H1 (cell line): ENCODE results near the gene STK26. TPM values are rescaled to one million over a fixed set of nuclear protein-coding genes. Genes with fewer than 3 reads are reported as not detected.

ENCODE experiments used
- CTCF ChIA-PET: fragments of 300-600 bp; sonication (Branson Sonifier 250); formaldehyde crosslinking; loops from one replicate; lab custom pipeline; 2021; ENCODE audit not compliant: partially characterized antibody; lab: Charles Lee
- POLR2A ChIA-PET: fragments of 300-600 bp; sonication (Branson Sonifier 250); formaldehyde crosslinking; loops from one replicate; lab custom pipeline; 2021; ENCODE audit warnings: inconsistent platforms; ENCODE audit not compliant: partially characterized antibody; lab: Charles Lee
- DNase-seq, 2 experiments: peaks; one replicate each; pipeline versions ENCODE4 v3.0.0 to v3.0.0-alpha.2; 2010 to 2022; ENCODE audit warnings: low spot score in 2 of 2, low read depth in 1 of 2, mixed read lengths in 1 of 2
- FAIRE-seq: peaks from 2 replicates; lab custom pipeline; 2011; peaks lifted over from hg19 to GRCh38; lab: Jason Lieb, UNC
- H2AFZ ChIP-seq: 2 replicates; pipeline ENCODE4 v1.8.1; 2012; ENCODE audit warnings: low read length, inconsistent platforms
- H2AK5ac ChIP-seq: 2 replicates; pipeline ENCODE4 v1.6.1; 2013; ENCODE audit warnings: low read depth, low read length
- H2BK120ac ChIP-seq: replicated peaks from 2 replicates; pipeline ENCODE3; 2013; ENCODE audit warnings: low read depth, low read length, inconsistent platforms
- H2BK12ac ChIP-seq: 2 replicates; pipeline ENCODE4 v1.6.1; 2013; ENCODE audit warnings: low read depth, low read length
- H2BK15ac ChIP-seq: 2 replicates; pipeline ENCODE4 v1.6.1; 2013; ENCODE audit warnings: low read length
- H2BK20ac ChIP-seq: 2 replicates; pipeline ENCODE4 v1.6.1; 2013; ENCODE audit warnings: low read length
- H2BK5ac ChIP-seq: 2 replicates; pipeline ENCODE4 v1.6.1; 2013; ENCODE audit warnings: low read depth, low read length
- H3K14ac ChIP-seq: 2 replicates; pipeline ENCODE4 v1.6.1; 2013; ENCODE audit warnings: inconsistent platforms; ENCODE audit not compliant: insufficient read length
- H3K18ac ChIP-seq: 2 replicates; pipeline ENCODE4 v1.6.1; 2013; ENCODE audit warnings: low read length; ENCODE audit errors: extremely low read depth
- H3K23ac ChIP-seq: 2 replicates; pipeline ENCODE4 v1.6.1; 2013; ENCODE audit warnings: inconsistent platforms; ENCODE audit not compliant: insufficient read length
- H3K23me2 ChIP-seq: 2 replicates; pipeline ENCODE4 v1.6.1; 2013; ENCODE audit warnings: low read depth, low read length
- H3K27ac ChIP-seq: 2 replicates; pipeline ENCODE4 v1.6.1; 2011; ENCODE audit warnings: low read depth, low read length, inconsistent platforms
- H3K27me3 ChIP-seq, 4 experiments: replicated peaks in 1 of 4; 1 replicate in 1 of 4; 2 replicates in 3 of 4; pipeline versions ENCODE4 v1.6.1 to v1.8.1; 2011 to 2013; ENCODE audit warnings: low read length in 3 of 4, mild to moderate bottlenecking in 3 of 4, inconsistent platforms in 2 of 4, mixed read lengths in 2 of 4, moderate library complexity in 1 of 4; ENCODE audit not compliant: control insufficient read depth in 3 of 4, insufficient read depth in 3 of 4; ENCODE audit errors: extremely low read depth in 1 of 4
- H3K36me3 ChIP-seq, 4 experiments: 2 replicates each; pipeline versions ENCODE4 v1.6.1 to v1.8.1; 2011 to 2013; ENCODE audit warnings: mild to moderate bottlenecking in 4 of 4, low read length in 3 of 4, moderate library complexity in 2 of 4, control low read depth in 1 of 4, inconsistent platforms in 1 of 4; ENCODE audit not compliant: insufficient read depth in 4 of 4, control insufficient read depth in 2 of 4
- H3K4ac ChIP-seq: replicated peaks from 2 replicates; pipeline ENCODE3; 2013; ENCODE audit warnings: low read length, low read depth, mixed read lengths, inconsistent platforms; ENCODE audit not compliant: insufficient read length
- H3K4me1 ChIP-seq, 4 experiments: replicated peaks in 1 of 4; 1 replicate in 1 of 4; 2 replicates in 3 of 4; pipeline versions ENCODE4 v1.6.1 to v1.8.1; 2011 to 2013; ENCODE audit warnings: low read length in 3 of 4, inconsistent platforms in 2 of 4, mixed read lengths in 1 of 4; ENCODE audit not compliant: insufficient read depth in 4 of 4, control insufficient read depth in 3 of 4
- H3K4me2 ChIP-seq, 2 experiments: 2 replicates each; pipeline versions ENCODE4 v1.6.1 to v1.8.1; 2011 to 2013; ENCODE audit warnings: low read depth in 2 of 2, low read length in 2 of 2, control low read depth in 1 of 2, inconsistent platforms in 1 of 2, mild to moderate bottlenecking in 1 of 2; ENCODE audit not compliant: insufficient read depth in 1 of 2
- H3K4me3 ChIP-seq, 4 experiments: fragments of 200-600, 300-600 bp in 1 of 4; sonication (generic), shearing (Covaris generic), sonication (Bioruptor Twin) in 1 of 4; 2 replicates each; pipeline versions ENCODE4 v1.5.1 to v1.8.1; 2011 to 2016; ENCODE audit warnings: low read length in 4 of 4, low read depth in 3 of 4, control low read depth in 2 of 4, inconsistent platforms in 2 of 4, mild to moderate bottlenecking in 2 of 4, mixed read lengths in 1 of 4, moderate library complexity in 1 of 4; ENCODE audit not compliant: insufficient read depth in 2 of 4; ENCODE audit errors: extremely low read depth in 1 of 4
- H3K56ac ChIP-seq: replicated peaks from 2 replicates; pipeline ENCODE3; 2013; ENCODE audit warnings: low read depth, mild to moderate bottlenecking, mixed read lengths, low read length, inconsistent platforms; ENCODE audit not compliant: insufficient read length
- H3K79me1 ChIP-seq: 2 replicates; pipeline ENCODE4 v1.6.1; 2013; ENCODE audit warnings: low read depth, low read length, control low read depth
- H3K79me2 ChIP-seq, 2 experiments: 2 replicates each; pipeline versions ENCODE4 v1.6.1 to v1.8.1; 2012 to 2013; ENCODE audit warnings: low read length in 2 of 2, mild to moderate bottlenecking in 2 of 2, inconsistent platforms in 1 of 2; ENCODE audit not compliant: insufficient read depth in 2 of 2, control insufficient read depth in 1 of 2
- H3K9ac ChIP-seq, 4 experiments: replicated peaks in 1 of 4; 1 replicate in 1 of 4; 2 replicates in 3 of 4; pipeline versions ENCODE4 v1.6.1 to v1.8.1; 2011 to 2013; ENCODE audit warnings: low read depth in 3 of 4, low read length in 3 of 4, control low read depth in 2 of 4, mild to moderate bottlenecking in 2 of 4, moderate library complexity in 2 of 4, inconsistent platforms in 1 of 4; ENCODE audit errors: extremely low read depth in 1 of 4
- H3K9me3 ChIP-seq, 2 experiments: 2 replicates each; pipeline versions ENCODE4 v1.6.1 to v1.8.1; 2012 to 2013; ENCODE audit warnings: mild to moderate bottlenecking in 2 of 2, moderate library complexity in 2 of 2, control low read depth in 1 of 2, inconsistent platforms in 1 of 2, low read depth in 1 of 2, low read length in 1 of 2, mixed read lengths in 1 of 2; ENCODE audit not compliant: insufficient read depth in 2 of 2
- H4K20me1 ChIP-seq, 2 experiments: replicated peaks in 1 of 2; 2 replicates each; pipeline versions ENCODE3 to v1.8.1; 2011 to 2013; ENCODE audit warnings: inconsistent platforms in 2 of 2, low read length in 2 of 2, mild to moderate bottlenecking in 1 of 2; ENCODE audit not compliant: insufficient read depth in 2 of 2, control insufficient read depth in 1 of 2
- H4K5ac ChIP-seq: 2 replicates; pipeline ENCODE4 v1.6.1; 2013; ENCODE audit warnings: low read length, low read depth, mixed read lengths, inconsistent platforms; ENCODE audit not compliant: insufficient read length
- H4K8ac ChIP-seq: 2 replicates; pipeline ENCODE4 v1.8.0; 2013; ENCODE audit warnings: mild to moderate bottlenecking, moderate library complexity, low read length, inconsistent platforms; ENCODE audit not compliant: insufficient read depth; ENCODE audit errors: extremely low read depth
- H4K91ac ChIP-seq: replicated peaks from 2 replicates; pipeline ENCODE3; 2013; ENCODE audit warnings: low read length, mixed read lengths, inconsistent platforms; ENCODE audit not compliant: insufficient read length
- CBX5 ChIP-seq: fragments of 300-800, 300-1000 bp; sonication (generic); IDR thresholded peaks from 2 replicates; pipeline ENCODE4 v1.7.1; 2016; ENCODE audit warnings: antibody characterized with exemption, low read length, low read depth
- KDM1A ChIP-seq: fragments of 200-600, 300-600 bp; sonication (generic); IDR thresholded peaks from 2 replicates; pipeline ENCODE4 v1.7.1; 2016; ENCODE audit warnings: mild to moderate bottlenecking, low read length, borderline replicate concordance
- NRF1 ChIP-seq: IDR thresholded peaks from 2 replicates; pipeline ENCODE4 v1.6.1; 2011; ENCODE audit warnings: mild to moderate bottlenecking, low read depth, low read length, improper control_type of control experiment
- POU5F1 ChIP-seq: IDR thresholded peaks from 2 replicates; pipeline ENCODE4 v1.6.1; 2011; ENCODE audit warnings: low read depth, mild to moderate bottlenecking, low read length, moderate library complexity
- RAD21 ChIP-seq, 2 experiments: IDR thresholded peaks in 1 of 2; conservative IDR thresholded peaks in 1 of 2; 2 replicates each; pipeline ENCODE4 v1.6.1; 2011; ENCODE audit warnings: low read depth in 2 of 2, low read length in 2 of 2, improper control_type of control experiment in 1 of 2, inconsistent platforms in 1 of 2, mild to moderate bottlenecking in 1 of 2, moderate library complexity in 1 of 2
- RNF2 ChIP-seq: fragments of 200-900, 300-1000 bp; sonication (generic); IDR thresholded peaks from 2 replicates; pipeline ENCODE4 v1.7.1; 2016; ENCODE audit warnings: borderline replicate concordance, low read depth, mild to moderate bottlenecking, antibody characterized with exemption, low read length; ENCODE audit not compliant: poor library complexity, severe bottlenecking; ENCODE audit errors: missing control alignments
- TEAD4 ChIP-seq: IDR thresholded peaks from 2 replicates; pipeline ENCODE4 v1.6.1; 2012; ENCODE audit warnings: low read depth, low read length, inconsistent platforms, mixed read lengths
- polyA plus RNA-seq, 7 experiments: library from polyadenylated mRNA; depleted of rRNA in 3 of 7; stranded (reverse) in 5 of 7; unstranded in 2 of 7; fragments of >200 nt in 5 of 7; fragments of 200-250 nt in 2 of 7; gene quantifications; 1 replicate in 5 of 7; 2 replicates in 1 of 7; 4 replicates in 1 of 7; pipeline versions ENCODE4 v1.2.1 to v1.2.3, GENCODE V29; 2011 to 2013; ENCODE audit warnings: missing spikeins in 2 of 7, mixed read lengths in 2 of 7
- total RNA-seq: library from RNA; stranded (reverse); fragmentation: NEBNext Ultra II Directional; extraction: Animal tissue kit (Norgen Biotek cat#: 25700); gene quantifications from 2 replicates; pipeline ENCODE4 v1.2.1, GENCODE V29; 2021
- TF ChIP-seq, protein P1 (sequence below), 3 experiments: IDR thresholded peaks; 1 replicate in 2 of 3; 2 replicates in 1 of 3; pipeline versions ENCODE4 v1.5.1 to v1.6.1; 2011; ENCODE audit warnings: low read length in 3 of 3, mild to moderate bottlenecking in 3 of 3, inconsistent platforms in 2 of 3, low read depth in 1 of 3, moderate library complexity in 1 of 3; ENCODE audit not compliant: insufficient read depth in 1 of 3; ENCODE audit errors: control extremely low read depth in 1 of 3
- TF ChIP-seq, protein P2 (sequence below): IDR thresholded peaks from 2 replicates; pipeline ENCODE4 v1.6.1; 2012; ENCODE audit warnings: inconsistent platforms

Gene STK26
- total and polyA plus RNA-seq, 2 of the 8 experiments (the other 6 are each of a cell fraction or from before 2014, with no cell fraction given) = 24.2 to 98.2 TPM

DNA sequence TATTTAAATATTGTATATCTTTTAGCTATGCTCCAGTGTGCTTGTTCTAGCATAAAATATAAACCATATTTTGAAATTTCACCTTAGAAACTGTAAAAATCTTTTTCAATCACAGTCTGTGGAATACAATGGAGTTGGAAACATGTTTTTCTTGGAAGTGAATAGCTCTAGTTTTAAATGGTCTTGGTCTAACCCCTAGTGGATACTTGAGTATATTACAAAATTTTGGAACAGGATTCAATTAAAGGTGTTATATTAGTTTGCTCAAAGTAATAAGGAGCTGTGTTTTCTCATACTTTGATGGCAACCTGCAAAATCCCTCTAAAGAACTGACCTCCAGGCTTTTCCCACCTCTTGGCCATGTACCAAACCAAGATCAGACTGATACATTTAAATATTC lies 48.2 kb downstream of the STK26 start:
- ChIA-PET CTCF (interaction anchor here (0.7 to 2.9 kb wide), 9 partner anchors 9 to 258 kb away, joined by 3 to 11 read pairs (median 4); no protein-coding TSS in a partner anchor), POLR2A (no interaction called here)
- H3K4me2 ChIP-seq = no peak overlapping the region
- no peak overlapping the region for H2BK5ac ChIP-seq
- H3K14ac ChIP-seq = no peak overlapping the region
- H3K23me2 ChIP-seq = no peaks in the 10 kb centered on the region
- no peak overlapping the region for H2BK120ac ChIP-seq
- TF ChIP-seq, protein P1, sequence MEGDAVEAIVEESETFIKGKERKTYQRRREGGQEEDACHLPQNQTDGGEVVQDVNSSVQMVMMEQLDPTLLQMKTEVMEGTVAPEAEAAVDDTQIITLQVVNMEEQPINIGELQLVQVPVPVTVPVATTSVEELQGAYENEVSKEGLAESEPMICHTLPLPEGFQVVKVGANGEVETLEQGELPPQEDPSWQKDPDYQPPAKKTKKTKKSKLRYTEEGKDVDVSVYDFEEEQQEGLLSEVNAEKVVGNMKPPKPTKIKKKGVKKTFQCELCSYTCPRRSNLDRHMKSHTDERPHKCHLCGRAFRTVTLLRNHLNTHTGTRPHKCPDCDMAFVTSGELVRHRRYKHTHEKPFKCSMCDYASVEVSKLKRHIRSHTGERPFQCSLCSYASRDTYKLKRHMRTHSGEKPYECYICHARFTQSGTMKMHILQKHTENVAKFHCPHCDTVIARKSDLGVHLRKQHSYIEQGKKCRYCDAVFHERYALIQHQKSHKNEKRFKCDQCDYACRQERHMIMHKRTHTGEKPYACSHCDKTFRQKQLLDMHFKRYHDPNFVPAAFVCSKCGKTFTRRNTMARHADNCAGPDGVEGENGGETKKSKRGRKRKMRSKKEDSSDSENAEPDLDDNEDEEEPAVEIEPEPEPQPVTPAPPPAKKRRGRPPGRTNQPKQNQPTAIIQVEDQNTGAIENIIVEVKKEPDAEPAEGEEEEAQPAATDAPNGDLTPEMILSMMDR (IDR thresholded peaks at IDR 0.05; ENCODE audit: control extremely low read depth in 1 of 3, insufficient read depth in 1 of 3, low read depth in 1 of 3, low read length in 3 of 3) = peak in 1 of 3 experiments; percentile 9; a peak in 1 of 4 replicates
- no peak for TF ChIP-seq KDM1A
- no peak for TF ChIP-seq RNF2
- TF ChIP-seq, protein P2, sequence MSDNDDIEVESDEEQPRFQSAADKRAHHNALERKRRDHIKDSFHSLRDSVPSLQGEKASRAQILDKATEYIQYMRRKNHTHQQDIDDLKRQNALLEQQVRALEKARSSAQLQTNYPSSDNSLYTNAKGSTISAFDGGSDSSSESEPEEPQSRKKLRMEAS = no peak
- peak in 1 of 2 experiments; percentile 27; a peak in 3 of 4 replicates for TF ChIP-seq RAD21 (IDR thresholded peaks at IDR 0.05 in 1 of 2, conservative IDR thresholded peaks at IDR 0.05 in 1 of 2; ENCODE audit: low read depth in 2 of 2, low read length in 2 of 2)
- no peak for TF ChIP-seq CBX5
- no peak for TF ChIP-seq POU5F1
- TF ChIP-seq TEAD4 = no peak
- TF ChIP-seq NRF1 = no peak
- no peak for DNase-seq
- no peak overlapping the region for H3K56ac ChIP-seq
- H3K79me1 ChIP-seq = no peaks in the 10 kb centered on the region
- H3K4me3 ChIP-seq = no peak overlapping the region
- FAIRE-seq = peak; percentile 58
- H2AFZ ChIP-seq = no peak overlapping the region
- no peaks in the 10 kb centered on the region for H3K27me3 ChIP-seq
- H4K5ac ChIP-seq = no peak overlapping the region
- H3K9ac ChIP-seq = no peak overlapping the region
- peaks cover 0 to 45% (median 12%) of the 10 kb centered on the region in 4 experiments; a peak in 5 of 8 replicates for H3K36me3 ChIP-seq
- no peaks in the 10 kb centered on the region for H3K9me3 ChIP-seq
- no peaks in the 10 kb centered on the region for H4K20me1 ChIP-seq
- H3K18ac ChIP-seq = no peak overlapping the region
- no peak overlapping the region for H4K8ac ChIP-seq
- H2BK20ac ChIP-seq = no peak overlapping the region
- H3K79me2 ChIP-seq = no peaks in the 10 kb centered on the region
- H3K27ac ChIP-seq = no peak overlapping the region
- no peak overlapping the region for H3K4ac ChIP-seq
- no peak overlapping the region for H2BK15ac ChIP-seq
- H2AK5ac ChIP-seq = no peak overlapping the region
- H3K23ac ChIP-seq = no peak overlapping the region
- H3K4me1 ChIP-seq = no peaks in the 10 kb centered on the region
- H4K91ac ChIP-seq = no peak overlapping the region
- no peak overlapping the region for H2BK12ac ChIP-seq
